ENCODE data around the gene EPHB3. TPM values are rescaled to one million over a fixed set of nuclear protein-coding genes. Genes with fewer than 3 reads are reported as not detected.

EPHB3 gene
- polyA plus RNA-seq, 3 donors: 0.71 to 1.2 (median 0.80) TPM

- intact Hi-C loops (cut with micrococcal nuclease): no loop called here
- TF ChIP-seq CTCF (IDR thresholded peaks at IDR 0.05): no peak
- peaks cover 17 to 48% (median 25%) of the 10 kb centered on the region in 3 donors for H3K27me3 Mint-ChIP-seq (ENCODE audit: low read depth in 3 of 3)
- no peak overlapping the region for H3K27ac Mint-ChIP-seq
- H3K9me3 Mint-ChIP-seq: no peaks in the 10 kb centered on the region
- H4K20me1 ChIP-seq (ENCODE audit: insufficient read depth, low read length): peaks cover 3% of the 10 kb centered on the region
- no peak for DNase-seq
- H3K9ac ChIP-seq (ENCODE audit: insufficient read depth, low read length, poor library complexity, severe bottlenecking): no peak overlapping the region
- H3K36me3 ChIP-seq (replicated peaks in 1 of 2; ENCODE audit: control insufficient read depth in 1 of 2, insufficient read depth in 2 of 2, low read length in 2 of 2): peaks cover 0 to 8% of the 10 kb centered on the region in 2 donors
- peak overlapping the region; percentile 76 for H3K4me2 ChIP-seq (replicated peaks; ENCODE audit: extremely low read depth, low read length, poor library complexity, severe bottlenecking)
- no peak overlapping the region for H2AFZ ChIP-seq (ENCODE audit: insufficient read depth, low read depth, low read length, poor library complexity, severe bottlenecking)
- 72% methylated on average over 14 of the region's 16 CpGs for WGBS (ENCODE audit: insufficient coverage)
- no peaks in the 10 kb centered on the region for H3K9me3 ChIP-seq (replicated peaks in 1 of 2; ENCODE audit: control insufficient read depth in 1 of 2, insufficient read depth in 1 of 2, low read length in 2 of 2)
- H3K79me2 ChIP-seq (ENCODE audit: insufficient read depth, low read length): peaks cover 11% of the 10 kb centered on the region
- no peak overlapping the region for H3K27ac ChIP-seq (ENCODE audit: low read depth in 1 of 2, low read length in 2 of 2)
- peaks cover 10 to 27% of the 10 kb centered on the region in 2 donors for H3K36me3 Mint-ChIP-seq
- H3K4me1 ChIP-seq (ENCODE audit: control insufficient read depth in 1 of 2, insufficient read depth in 2 of 2, low read length in 2 of 2): peaks cover 18 to 40% of the 10 kb centered on the region in 2 donors
- peaks cover 0 to 27% of the 10 kb centered on the region in 2 donors for H3K27me3 ChIP-seq (ENCODE audit: control insufficient read depth in 2 of 2, insufficient read depth in 2 of 2, low read length in 2 of 2)
- peak overlapping the region in 1 of 3 experiments; percentile 71 for H3K4me3 ChIP-seq (replicated peaks in 1 of 3; ENCODE audit: low read depth in 2 of 3, low read length in 3 of 3)
- H3K4me1 Mint-ChIP-seq: peaks cover 38% of the 10 kb centered on the region
- H3K4me3 Mint-ChIP-seq: peak overlapping the region in 1 of 2 donors; percentile 85
Measured at GRCh38 chr3:184567946-184568559, 6.5 kb downstream of the EPHB3 start.

- Mint-ChIP-seq H3K4me1 (peaks cover 38% of the 10 kb centered on the region), H3K36me3 (peaks cover 10 to 29% of the 10 kb centered on the region in 2 donors), H3K27ac (no peak overlapping the region), H3K9me3 (no peaks in the 10 kb centered on the region), H3K27me3 (ENCODE audit: low read depth in 3 of 3) (peaks cover 18 to 43% (median 25%) of the 10 kb centered on the region in 3 donors), H3K4me3 (peak overlapping the region; percentile 76 to 85)
- no peak for TF ChIP-seq CTCF (IDR thresholded peaks at IDR 0.05)
- no peak overlapping the region for H3K9ac ChIP-seq (ENCODE audit: insufficient read depth, low read length, poor library complexity, severe bottlenecking)
- intact Hi-C loops (cut with micrococcal nuclease): no loop called here
- peak overlapping the region; percentile 75 for H2AFZ ChIP-seq (ENCODE audit: insufficient read depth, low read depth, low read length, poor library complexity, severe bottlenecking)
- H3K27me3 ChIP-seq (ENCODE audit: control insufficient read depth in 2 of 2, insufficient read depth in 2 of 2, low read length in 2 of 2): peaks cover 0 to 25% of the 10 kb centered on the region in 2 donors
- H3K9me3 ChIP-seq (replicated peaks in 1 of 2; ENCODE audit: control insufficient read depth in 1 of 2, insufficient read depth in 1 of 2, low read length in 2 of 2): no peaks in the 10 kb centered on the region
- no peak overlapping the region for H3K27ac ChIP-seq (ENCODE audit: low read depth in 1 of 2, low read length in 2 of 2)
- peaks cover 18 to 35% of the 10 kb centered on the region in 2 donors for H3K4me1 ChIP-seq (ENCODE audit: control insufficient read depth in 1 of 2, insufficient read depth in 2 of 2, low read length in 2 of 2)
- peaks cover 11% of the 10 kb centered on the region for H3K79me2 ChIP-seq (ENCODE audit: insufficient read depth, low read length)
- WGBS (ENCODE audit: insufficient coverage): 0% methylated on average over 5 of the region's 16 CpGs
- no peak for DNase-seq
- H3K4me3 ChIP-seq (replicated peaks in 1 of 3; ENCODE audit: low read depth in 2 of 3, low read length in 3 of 3): peak overlapping the region in 2 of 3 experiments; percentile 31 to 71
- H3K36me3 ChIP-seq (replicated peaks in 1 of 2; ENCODE audit: control insufficient read depth in 1 of 2, insufficient read depth in 2 of 2, low read length in 2 of 2): peaks cover 0 to 8% of the 10 kb centered on the region in 2 donors
- H4K20me1 ChIP-seq (ENCODE audit: insufficient read depth, low read length): peaks cover 3% of the 10 kb centered on the region
- H3K4me2 ChIP-seq (replicated peaks; ENCODE audit: extremely low read depth, low read length, poor library complexity, severe bottlenecking): peak overlapping the region; percentile 76
Measured at GRCh38 chr3:184568560-184568923, 7.0 kb downstream of the EPHB3 start.
